Measurements from ENCODE around the gene DNAJC1. TPM values are rescaled to one million over a fixed set of nuclear protein-coding genes. Genes with fewer than 3 reads are reported as not detected.
"Not testable (repeated sequence)": the region's sequence is repeated elsewhere in the genome, so short reads cannot be mapped to it uniquely, and the experiment has no call there.

The DNAJC1 gene
- polyA plus RNA-seq, 2 of the 4 experiments (the other 2 are of a cell fraction) = 19.2 to 34.2 TPM

- 67% methylated on average over 6 of the region's 8 CpGs for WGBS (ENCODE audit: missing lambda C conversion rate)
- Histone ChIP-seq H3K9me3 (peaks cover 6% of the 10 kb centered on the region; the same call in 2 of the 3 replicates), H3K27ac (no peak overlapping the region), H3K4me1 (no peaks in the 10 kb centered on the region), H3K4me3 (no peak overlapping the region), H3K4me2 (no peak overlapping the region)
- DNase-seq (ENCODE audit: low read depth in 1 of 2, low spot score in 1 of 2) (no peak), ATAC-seq (0 out of 6 replicates have a peak, but pooled peaks of 1 of the 2 experiments have one; percentile 8), FAIRE-seq (no peak)
- ChIA-PET CTCF (no interaction called here), POLR2A (no interaction called here)
- TF ChIP-seq RNF2 (IDR thresholded peaks at IDR 0.05; ENCODE audit: borderline replicate concordance, low read depth) = no peak
- TF ChIP-seq JUNB (IDR thresholded peaks at IDR 0.05) = no peak
- TF ChIP-seq SMC3 (IDR thresholded peaks at IDR 0.05) = no peak
- TF ChIP-seq EHF (CRISPR knock-in tag; IDR thresholded peaks at IDR 0.05) = no peak
- no peak for TF ChIP-seq HOXB5 (CRISPR knock-in tag; IDR thresholded peaks at IDR 0.05)
- TF ChIP-seq TP53 (CRISPR knock-in tag; IDR thresholded peaks at IDR 0.05) = no peak
- no peak for TF ChIP-seq PBX3 (IDR thresholded peaks at IDR 0.05)
- no peak for TF ChIP-seq SREBF2 (IDR thresholded peaks at IDR 0.05)
- TF ChIP-seq E2F6 (IDR thresholded peaks at IDR 0.05; ENCODE audit: borderline replicate concordance, low read depth) = no peak
- no peak for TF ChIP-seq PHF8 (IDR thresholded peaks at IDR 0.05; ENCODE audit: borderline replicate concordance, low read depth)
- TF ChIP-seq EP300 (IDR thresholded peaks at IDR 0.05) = no peak
- no peak for TF ChIP-seq HMGXB4 (CRISPR knock-in tag; IDR thresholded peaks at IDR 0.05; ENCODE audit: borderline replicate concordance)
- TF ChIP-seq NFE2L2 (conservative IDR thresholded peaks at IDR 0.05; ENCODE audit: low read length) = no peak
- no peak for TF ChIP-seq CBX2 (IDR thresholded peaks at IDR 0.05; ENCODE audit: borderline replicate concordance, low read depth)
Measured at GRCh38 chr10:22022257-22023032, 18.9 kb upstream of the DNAJC1 start.

GRCh38 chr10:22021144-22021543 lies 17.6 kb upstream of the DNAJC1 start:
- DNase-seq (ENCODE audit: low read depth in 1 of 2, low spot score in 1 of 2); POLR2A ChIA-PET; CTCF ChIA-PET; H3K4me3 ChIP-seq; H3K4me1 ChIP-seq; H3K4me2 ChIP-seq; H3K27ac ChIP-seq; FAIRE-seq; ATAC-seq; H3K9me3 ChIP-seq: not testable (repeated sequence)
- WGBS (ENCODE audit: missing lambda C conversion rate) = 61% methylated on average over 3 of the region's 3 CpGs

GRCh38 chr10:22017283-22018020 lies 13.9 kb upstream of the DNAJC1 start:
- H3K4me2 ChIP-seq = no peak overlapping the region
- ChIA-PET POLR2A (no interaction called here), CTCF (interaction anchor here (0.6 to 1.9 kb wide), 4 partner anchors 73 to 972 kb away, joined by 3 to 7 read pairs (median 3); no protein-coding TSS in a partner anchor)
- FAIRE-seq (no peak), DNase-seq (ENCODE audit: low read depth in 1 of 2, low spot score in 1 of 2) (no peak), ATAC-seq (no peak)
- no peaks in the 10 kb centered on the region for H3K4me1 ChIP-seq
- peaks cover 6% of the 10 kb centered on the region; the same call in 2 of the 3 replicates for H3K9me3 ChIP-seq
- TF ChIP-seq MAX (IDR thresholded peaks at IDR 0.05) (no peak), HOXB5 (CRISPR knock-in tag; IDR thresholded peaks at IDR 0.05) (no peak), ZC3H11A (IDR thresholded peaks at IDR 0.05) (no peak), POLR2AphosphoS2 (conservative IDR thresholded peaks at IDR 0.05; ENCODE audit: low read length) (no peak), PBX3 (IDR thresholded peaks at IDR 0.05) (no peak), RAD21 (conservative IDR thresholded peaks at IDR 0.05 in 1 of 2, IDR thresholded peaks at IDR 0.05 in 1 of 2) (no peak), ELK1 (IDR thresholded peaks at IDR 0.05; ENCODE audit: low read depth, low read length) (no peak), HEYL (CRISPR knock-in tag; IDR thresholded peaks at IDR 0.05) (no peak), CBX8 (IDR thresholded peaks at IDR 0.05) (no peak), NR3C1 (IDR thresholded peaks at IDR 0.05) (no peak), MAFK (IDR thresholded peaks at IDR 0.05; ENCODE audit: partially characterized antibody) (no peak), FOSL2 (IDR thresholded peaks at IDR 0.05) (no peak), FOSL2 (CRISPR knock-in tag; IDR thresholded peaks at IDR 0.05) (no peak), POLR2A (IDR thresholded peaks at IDR 0.05; ENCODE audit: low read length) (no peak), CBX2 (IDR thresholded peaks at IDR 0.05; ENCODE audit: borderline replicate concordance, low read depth) (no peak), ZSCAN20 (CRISPR knock-in tag; IDR thresholded peaks at IDR 0.05) (no peak)
- no peak overlapping the region for H3K27ac ChIP-seq
- WGBS (ENCODE audit: missing lambda C conversion rate) = 42% methylated on average over 3 of the region's 3 CpGs
- no peak overlapping the region for H3K4me3 ChIP-seq
